SK-N-SH (cell line): ENCODE measurements around the gene SPAG5. TPM values are rescaled to one million over a fixed set of nuclear protein-coding genes. Genes with fewer than 3 reads are reported as not detected.
A peak's percentile ranks its signal among the peaks of the same experiment; 100 is the strongest.

Experiments used
- CTCF ChIA-PET: fragments of 300-600, 350-600 bp; formaldehyde crosslinking; extraction: SDS; loops from one replicate; lab custom pipeline; 2021; lab: Yijun Ruan, JAX
- POLR2A ChIA-PET: fragments of 350-600 bp; sonication (Branson Sonifier 250); formaldehyde crosslinking; extraction: SDS; loops from one replicate; lab custom pipeline; 2020; ENCODE audit warnings: antibody characterized with exemption, inconsistent platforms; lab: Yijun Ruan, JAX
- DNase-seq: peaks from one replicate; pipeline ENCODE4 v3.0.0; 2012
- H2AFZ ChIP-seq: fragments of 200-600 bp; sonication (generic); 2 replicates; pipeline ENCODE4 v1.8.1; 2016; ENCODE audit warnings: antibody characterized with exemption, mild to moderate bottlenecking, low read depth
- H3F3A ChIP-seq: fragments of 200-600 bp; sonication (generic); replicated peaks from 2 replicates; pipeline ENCODE3; 2016; ENCODE audit warnings: antibody characterized with exemption, mild to moderate bottlenecking; ENCODE audit not compliant: insufficient read depth
- H3K27ac ChIP-seq, 2 experiments: fragments of 200-500 bp in 1 of 2; fragments of 200-600 bp in 1 of 2; sonication (Bioruptor generic) in 1 of 2; sonication (generic), shearing (Covaris generic) in 1 of 2; 2 replicates each; pipeline versions ENCODE4 v1.5.1 to v1.6.1; 2014 to 2016; ENCODE audit warnings: low read depth in 2 of 2, inconsistent platforms in 1 of 2, low read length in 1 of 2, mild to moderate bottlenecking in 1 of 2, mixed read lengths in 1 of 2
- H3K27me3 ChIP-seq: fragments of 200-600 bp; sonication (generic), shearing (Covaris generic); 2 replicates; pipeline ENCODE4 v1.6.1; 2016; ENCODE audit warnings: mixed run types; ENCODE audit not compliant: insufficient read depth
- H3K36me3 ChIP-seq, 2 experiments: fragments of 200-500 bp in 1 of 2; fragments of 200-600 bp in 1 of 2; sonication (Bioruptor generic) in 1 of 2; sonication (generic) in 1 of 2; replicated peaks in 1 of 2; 2 replicates each; pipeline versions ENCODE3 to v1.5.1; 2014 to 2016; ENCODE audit warnings: low read length in 1 of 2, mild to moderate bottlenecking in 1 of 2; ENCODE audit not compliant: insufficient read depth in 2 of 2, control insufficient read depth in 1 of 2
- H3K4me1 ChIP-seq, 2 experiments: fragments of 200-500 bp in 1 of 2; fragments of 200-600 bp in 1 of 2; sonication (Bioruptor generic) in 1 of 2; sonication (generic), shearing (Covaris generic) in 1 of 2; 2 replicates each; pipeline versions ENCODE4 v1.5.1 to v1.6.1; 2014 to 2016; ENCODE audit warnings: low read depth in 1 of 2, low read length in 1 of 2, mixed run types in 1 of 2; ENCODE audit not compliant: insufficient read depth in 2 of 2, control insufficient read depth in 1 of 2
- H3K4me2 ChIP-seq: fragments of 200-600 bp; sonication (generic), shearing (Covaris generic); 2 replicates; pipeline ENCODE4 v1.6.1; 2017; ENCODE audit warnings: mixed run types
- H3K4me3 ChIP-seq, 2 experiments: fragments of 200-500 bp in 1 of 2; fragments of 200-600 bp in 1 of 2; sonication (Bioruptor generic) in 1 of 2; sonication (generic), shearing (Covaris generic) in 1 of 2; 2 replicates each; pipeline versions ENCODE4 v1.5.1 to v1.8.1; 2014 to 2016; ENCODE audit warnings: low read depth in 2 of 2, inconsistent platforms in 1 of 2, low read length in 1 of 2, mild to moderate bottlenecking in 1 of 2, mixed read lengths in 1 of 2, moderate library complexity in 1 of 2
- H3K79me2 ChIP-seq: fragments of 200-600 bp; sonication (generic); 2 replicates; pipeline ENCODE4 v1.8.1; 2017; ENCODE audit warnings: mild to moderate bottlenecking; ENCODE audit not compliant: insufficient read depth
- H3K9ac ChIP-seq: fragments of 200-600 bp; sonication (generic); 2 replicates; pipeline ENCODE4 v1.6.1; 2017; ENCODE audit warnings: mixed run types
- H3K9me2 ChIP-seq: fragments of 200-600 bp; sonication (generic); 2 replicates; pipeline ENCODE4 v1.6.1; 2017; ENCODE audit warnings: mixed run types
- H3K9me3 ChIP-seq: fragments of 200-600 bp; sonication (generic); 2 replicates; pipeline ENCODE4 v1.6.1; 2017; ENCODE audit warnings: mixed run types, mild to moderate bottlenecking, moderate library complexity
- H4K20me1 ChIP-seq: fragments of 200-600 bp; sonication (generic); 2 replicates; pipeline ENCODE4 v1.6.1; 2017; ENCODE audit warnings: mild to moderate bottlenecking, mixed run types; ENCODE audit not compliant: insufficient read depth
- EP300 ChIP-seq, 2 experiments: IDR thresholded peaks; 2 replicates each; pipeline versions ENCODE4 v1.4.0 to v1.6.1; 2012; ENCODE audit warnings: borderline replicate concordance in 1 of 2, low read depth in 1 of 2, low read length in 1 of 2
- FOSL2 ChIP-seq: IDR thresholded peaks from 2 replicates; pipeline ENCODE4 v1.4.0; 2012; ENCODE audit warnings: low read depth, mild to moderate bottlenecking, moderate library complexity, borderline replicate concordance
- JUND ChIP-seq: IDR thresholded peaks from 2 replicates; pipeline ENCODE4 v1.4.0; 2012
- MXI1 ChIP-seq: IDR thresholded peaks from 2 replicates; pipeline ENCODE4 v1.6.1; 2012; ENCODE audit warnings: mild to moderate bottlenecking, low read depth, low read length, improper control_type of control experiment
- POLR2AphosphoS5 ChIP-seq: IDR thresholded peaks from 2 replicates; pipeline ENCODE4 v1.6.1; 2012; ENCODE audit warnings: low read depth, low read length
- RAD21 ChIP-seq: IDR thresholded peaks from 2 replicates; pipeline ENCODE4 v1.6.1; 2012; ENCODE audit warnings: mild to moderate bottlenecking, low read length
- RCOR1 ChIP-seq: fragments of 150-350 bp; IDR thresholded peaks from 2 replicates; pipeline ENCODE4 v1.6.1; 2017; ENCODE audit warnings: antibody characterized with exemption, low read length
- RFX5 ChIP-seq: IDR thresholded peaks from 2 replicates; pipeline ENCODE4 v1.6.1; 2012; ENCODE audit warnings: mild to moderate bottlenecking, improper control_type of control experiment, low read length
- RXRA ChIP-seq: IDR thresholded peaks from 2 replicates; pipeline ENCODE4 v1.4.0; 2012; ENCODE audit warnings: low read depth, mild to moderate bottlenecking, borderline replicate concordance
- TAF1 ChIP-seq: IDR thresholded peaks from 2 replicates; pipeline ENCODE4 v1.6.1; 2012; ENCODE audit warnings: low read depth, mild to moderate bottlenecking, low read length, moderate library complexity, borderline replicate concordance
- TCF12 ChIP-seq: IDR thresholded peaks from 2 replicates; pipeline ENCODE4 v1.4.0; 2012
- TEAD4 ChIP-seq: IDR thresholded peaks from 2 replicates; pipeline ENCODE4 v1.4.0; 2012; ENCODE audit warnings: mild to moderate bottlenecking, borderline replicate concordance; ENCODE audit not compliant: insufficient read depth
- YY1 ChIP-seq: IDR thresholded peaks from 2 replicates; pipeline ENCODE4 v1.4.0; 2012; ENCODE audit warnings: low read depth, mild to moderate bottlenecking
- WGBS: methylation state at CpG from one replicate; pipeline ENCODE4 v1.1.6; 2017; ENCODE audit warnings: low lambda C conversion rate; 5-methylcytosine and 5-hydroxymethylcytosine counted together
- polyA plus RNA-seq, 3 experiments: library from polyadenylated mRNA; depleted of rRNA; stranded (reverse); fragments of >200 nt; gene quantifications; 2 replicates each; pipeline ENCODE4 v1.2.3, GENCODE V29; 2012
- TF ChIP-seq, protein P1 (sequence below): IDR thresholded peaks from 2 replicates; pipeline ENCODE4 v1.6.1; 2012; ENCODE audit warnings: mild to moderate bottlenecking, low read depth, low read length, moderate library complexity
- TF ChIP-seq, protein P2 (sequence below): IDR thresholded peaks from 2 replicates; pipeline ENCODE4; 2012
- TF ChIP-seq, protein P3 (sequence below): fragments of 200-600 bp; sonication (generic); IDR thresholded peaks from 2 replicates; pipeline ENCODE4 v1.6.1; 2017; ENCODE audit warnings: antibody characterized with exemption, mild to moderate bottlenecking, moderate library complexity
- TF ChIP-seq, protein P4 (sequence below): fragments of 150-350 bp; IDR thresholded peaks from 2 replicates; pipeline ENCODE4 v1.6.1; 2017; ENCODE audit warnings: antibody characterized with exemption, low read length, low read depth, borderline replicate concordance
- TF ChIP-seq, protein P5 (sequence below): IDR thresholded peaks from 2 replicates; pipeline ENCODE4 v1.4.0; 2012; ENCODE audit warnings: low read depth
- TF ChIP-seq, protein P6 (sequence below): IDR thresholded peaks from 2 replicates; pipeline ENCODE4 v1.4.0; 2012; ENCODE audit warnings: low read depth, borderline replicate concordance

The SPAG5 gene
- polyA plus RNA-seq, 1 of the 3 experiments (the other 2 are of a cell fraction), result 36.5 TPM

DNA sequence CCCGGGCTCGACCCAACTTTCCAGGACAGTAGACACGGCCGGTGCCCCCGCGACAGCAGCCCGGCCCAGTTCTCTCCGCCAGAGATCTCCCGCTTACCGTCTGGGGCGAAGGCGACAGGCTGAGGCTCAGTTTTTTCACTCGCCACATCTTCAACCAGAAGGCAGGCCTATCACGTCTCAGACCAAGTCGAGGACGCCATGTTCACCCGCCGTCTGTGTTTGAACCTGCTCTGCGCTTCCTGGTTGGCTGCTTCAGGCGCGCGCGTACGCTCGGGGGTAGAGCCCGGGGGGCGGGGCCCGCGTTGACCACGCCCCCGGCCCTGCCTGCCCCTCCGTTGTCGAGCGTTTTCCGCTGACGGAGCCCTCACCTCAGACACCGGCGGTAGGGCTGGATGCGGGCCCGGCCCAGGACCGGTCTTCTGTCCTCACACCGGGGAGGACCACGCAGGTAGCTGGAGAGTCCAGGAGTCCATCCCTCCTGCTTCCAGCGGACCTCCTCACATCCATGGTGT lies at the start of gene SPAG5 (continued):
- TF ChIP-seq, protein P1, sequence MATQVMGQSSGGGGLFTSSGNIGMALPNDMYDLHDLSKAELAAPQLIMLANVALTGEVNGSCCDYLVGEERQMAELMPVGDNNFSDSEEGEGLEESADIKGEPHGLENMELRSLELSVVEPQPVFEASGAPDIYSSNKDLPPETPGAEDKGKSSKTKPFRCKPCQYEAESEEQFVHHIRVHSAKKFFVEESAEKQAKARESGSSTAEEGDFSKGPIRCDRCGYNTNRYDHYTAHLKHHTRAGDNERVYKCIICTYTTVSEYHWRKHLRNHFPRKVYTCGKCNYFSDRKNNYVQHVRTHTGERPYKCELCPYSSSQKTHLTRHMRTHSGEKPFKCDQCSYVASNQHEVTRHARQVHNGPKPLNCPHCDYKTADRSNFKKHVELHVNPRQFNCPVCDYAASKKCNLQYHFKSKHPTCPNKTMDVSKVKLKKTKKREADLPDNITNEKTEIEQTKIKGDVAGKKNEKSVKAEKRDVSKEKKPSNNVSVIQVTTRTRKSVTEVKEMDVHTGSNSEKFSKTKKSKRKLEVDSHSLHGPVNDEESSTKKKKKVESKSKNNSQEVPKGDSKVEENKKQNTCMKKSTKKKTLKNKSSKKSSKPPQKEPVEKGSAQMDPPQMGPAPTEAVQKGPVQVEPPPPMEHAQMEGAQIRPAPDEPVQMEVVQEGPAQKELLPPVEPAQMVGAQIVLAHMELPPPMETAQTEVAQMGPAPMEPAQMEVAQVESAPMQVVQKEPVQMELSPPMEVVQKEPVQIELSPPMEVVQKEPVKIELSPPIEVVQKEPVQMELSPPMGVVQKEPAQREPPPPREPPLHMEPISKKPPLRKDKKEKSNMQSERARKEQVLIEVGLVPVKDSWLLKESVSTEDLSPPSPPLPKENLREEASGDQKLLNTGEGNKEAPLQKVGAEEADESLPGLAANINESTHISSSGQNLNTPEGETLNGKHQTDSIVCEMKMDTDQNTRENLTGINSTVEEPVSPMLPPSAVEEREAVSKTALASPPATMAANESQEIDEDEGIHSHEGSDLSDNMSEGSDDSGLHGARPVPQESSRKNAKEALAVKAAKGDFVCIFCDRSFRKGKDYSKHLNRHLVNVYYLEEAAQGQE, result no peak
- TF ChIP-seq, protein P2, sequence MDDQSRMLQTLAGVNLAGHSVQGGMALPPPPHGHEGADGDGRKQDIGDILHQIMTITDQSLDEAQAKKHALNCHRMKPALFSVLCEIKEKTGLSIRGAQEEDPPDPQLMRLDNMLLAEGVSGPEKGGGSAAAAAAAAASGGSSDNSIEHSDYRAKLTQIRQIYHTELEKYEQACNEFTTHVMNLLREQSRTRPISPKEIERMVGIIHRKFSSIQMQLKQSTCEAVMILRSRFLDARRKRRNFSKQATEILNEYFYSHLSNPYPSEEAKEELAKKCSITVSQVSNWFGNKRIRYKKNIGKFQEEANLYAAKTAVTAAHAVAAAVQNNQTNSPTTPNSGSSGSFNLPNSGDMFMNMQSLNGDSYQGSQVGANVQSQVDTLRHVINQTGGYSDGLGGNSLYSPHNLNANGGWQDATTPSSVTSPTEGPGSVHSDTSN, result no peak
- TF ChIP-seq, protein P3, sequence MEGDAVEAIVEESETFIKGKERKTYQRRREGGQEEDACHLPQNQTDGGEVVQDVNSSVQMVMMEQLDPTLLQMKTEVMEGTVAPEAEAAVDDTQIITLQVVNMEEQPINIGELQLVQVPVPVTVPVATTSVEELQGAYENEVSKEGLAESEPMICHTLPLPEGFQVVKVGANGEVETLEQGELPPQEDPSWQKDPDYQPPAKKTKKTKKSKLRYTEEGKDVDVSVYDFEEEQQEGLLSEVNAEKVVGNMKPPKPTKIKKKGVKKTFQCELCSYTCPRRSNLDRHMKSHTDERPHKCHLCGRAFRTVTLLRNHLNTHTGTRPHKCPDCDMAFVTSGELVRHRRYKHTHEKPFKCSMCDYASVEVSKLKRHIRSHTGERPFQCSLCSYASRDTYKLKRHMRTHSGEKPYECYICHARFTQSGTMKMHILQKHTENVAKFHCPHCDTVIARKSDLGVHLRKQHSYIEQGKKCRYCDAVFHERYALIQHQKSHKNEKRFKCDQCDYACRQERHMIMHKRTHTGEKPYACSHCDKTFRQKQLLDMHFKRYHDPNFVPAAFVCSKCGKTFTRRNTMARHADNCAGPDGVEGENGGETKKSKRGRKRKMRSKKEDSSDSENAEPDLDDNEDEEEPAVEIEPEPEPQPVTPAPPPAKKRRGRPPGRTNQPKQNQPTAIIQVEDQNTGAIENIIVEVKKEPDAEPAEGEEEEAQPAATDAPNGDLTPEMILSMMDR, result no peak
- TF ChIP-seq TCF12, result no peak
- TF ChIP-seq, all 33 proteins: peak for 9

DNA sequence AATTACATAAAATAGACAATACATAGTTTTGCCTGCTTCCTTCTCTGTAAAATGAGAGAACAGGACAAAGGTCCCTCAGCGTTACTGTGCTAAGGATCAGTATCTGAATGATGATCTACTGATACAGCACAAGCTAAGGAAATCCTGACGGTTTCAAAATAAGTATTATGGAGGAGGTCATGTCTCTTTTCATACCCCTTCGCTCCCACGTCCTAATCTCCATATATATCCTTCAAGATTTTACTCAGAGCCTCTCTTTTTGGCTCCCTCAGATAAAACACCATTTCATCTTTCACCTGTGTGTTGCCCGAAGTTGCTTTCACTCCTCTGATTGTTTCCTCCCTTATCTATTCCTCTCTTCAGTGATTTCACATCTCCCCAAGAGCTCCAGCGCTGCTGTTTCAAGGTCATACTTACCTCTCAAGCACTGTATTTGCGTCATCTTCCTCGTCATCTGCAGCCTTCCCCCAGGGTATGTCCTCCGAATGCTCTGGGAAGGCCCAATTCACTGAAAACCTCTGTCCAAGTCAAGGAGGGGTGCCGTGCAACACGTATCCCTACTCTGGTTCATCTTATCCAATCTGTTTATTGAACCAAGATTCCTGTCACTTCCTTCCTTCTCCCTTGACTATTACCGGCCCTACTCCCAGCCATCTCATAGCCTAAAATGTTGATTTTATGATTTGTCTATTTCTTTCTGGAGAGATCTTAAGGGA lies 47.4 kb upstream of the SPAG5 start:
- Histone ChIP-seq H3K36me3 (peaks cover 30 to 38% of the 10 kb centered on the region in 2 experiments), H3K4me2 (peak overlapping the region; percentile 97), H3F3A (peaks cover 35% of the 10 kb centered on the region), H3K9ac (peak overlapping the region; percentile 72; the same call in 1 of the 2 replicates), H3K4me1 (peaks cover 6 to 14% of the 10 kb centered on the region in 2 experiments; a peak in 3 of 4 replicates), H3K27me3 (no peaks in the 10 kb centered on the region), H2AFZ (peak overlapping the region; percentile 74; the same call in 1 of the 2 replicates), H3K4me3 (peak overlapping the region in 1 of 2 experiments; percentile 67; a peak in 1 of 4 replicates), H4K20me1 (peaks cover 9% of the 10 kb centered on the region), H3K27ac (peak overlapping the region; percentile 60 to 85), H3K9me2 (no peaks in the 10 kb centered on the region), H3K9me3 (no peaks in the 10 kb centered on the region), H3K79me2 (peaks cover 49% of the 10 kb centered on the region)
- TF ChIP-seq RXRA (no peak), EP300 (IDR thresholded peaks at IDR 0.05; ENCODE audit: borderline replicate concordance in 1 of 2, low read depth in 1 of 2, low read length in 1 of 2) (no peak), POLR2AphosphoS5 (no peak), JUND (no peak), TEAD4 (no peak), RFX5 (no peak), YY1 (no peak), TAF1 (no peak), MXI1 (no peak), RAD21 (no peak), FOSL2 (no peak), RCOR1 (no peak)
- TF ChIP-seq, protein P2, result no peak
- TF ChIP-seq, protein P4, sequence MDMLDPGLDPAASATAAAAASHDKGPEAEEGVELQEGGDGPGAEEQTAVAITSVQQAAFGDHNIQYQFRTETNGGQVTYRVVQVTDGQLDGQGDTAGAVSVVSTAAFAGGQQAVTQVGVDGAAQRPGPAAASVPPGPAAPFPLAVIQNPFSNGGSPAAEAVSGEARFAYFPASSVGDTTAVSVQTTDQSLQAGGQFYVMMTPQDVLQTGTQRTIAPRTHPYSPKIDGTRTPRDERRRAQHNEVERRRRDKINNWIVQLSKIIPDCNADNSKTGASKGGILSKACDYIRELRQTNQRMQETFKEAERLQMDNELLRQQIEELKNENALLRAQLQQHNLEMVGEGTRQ, result no peak
- TF ChIP-seq, protein P5, sequence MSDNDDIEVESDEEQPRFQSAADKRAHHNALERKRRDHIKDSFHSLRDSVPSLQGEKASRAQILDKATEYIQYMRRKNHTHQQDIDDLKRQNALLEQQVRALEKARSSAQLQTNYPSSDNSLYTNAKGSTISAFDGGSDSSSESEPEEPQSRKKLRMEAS, result no peak
- TF ChIP-seq, protein P6, sequence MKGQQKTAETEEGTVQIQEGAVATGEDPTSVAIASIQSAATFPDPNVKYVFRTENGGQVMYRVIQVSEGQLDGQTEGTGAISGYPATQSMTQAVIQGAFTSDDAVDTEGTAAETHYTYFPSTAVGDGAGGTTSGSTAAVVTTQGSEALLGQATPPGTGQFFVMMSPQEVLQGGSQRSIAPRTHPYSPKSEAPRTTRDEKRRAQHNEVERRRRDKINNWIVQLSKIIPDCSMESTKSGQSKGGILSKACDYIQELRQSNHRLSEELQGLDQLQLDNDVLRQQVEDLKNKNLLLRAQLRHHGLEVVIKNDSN, result no peak
- ChIA-PET POLR2A (interaction anchor here (0.9 to 1.6 kb wide), 2 partner anchors 15 to 64 kb away, joined by 3 to 7 read pairs; partner anchors contain the start of genes SDF2 and SUPT6H), CTCF (interaction anchor here (0.5 to 4.1 kb wide), 17 partner anchors 10 to 409 kb away, joined by 3 to 50 read pairs (median 4); partner anchors contain the start of genes RPL23A, SDF2 and SUPT6H)
- WGBS, result 84% methylated on average over 12 of the region's 12 CpGs
- DNase-seq, result no peak
